Activated naive CD8-positive, alpha-beta T cell treated with anti-CD3 and anti-CD28 coated beads, Interleukin-2, amount 50 U/mL, for 24 hours (primary cell): ENCODE results near the gene SEPTIN10.
"Not testable (repeated sequence)": the region's sequence is repeated elsewhere in the genome, so short reads cannot be mapped to it uniquely, and the experiment has no call there.

Source experiments
- ATAC-seq: fragments of 150-1000 bp; cut with Tn5 transposase; one replicate; pipeline ENCODE4 v1.10.0; 2021
- DNase-seq: peaks from one replicate; pipeline ENCODE4 v3.0.0; 2021
- H3K27ac Mint-ChIP-seq: one replicate; pipeline ENCODE4 v1.8.0; 2021; ENCODE audit warnings: mild to moderate bottlenecking, mixed read lengths
- H3K27me3 Mint-ChIP-seq: one replicate; pipeline ENCODE4 v1.8.0; 2021; ENCODE audit warnings: mixed read lengths
- H3K36me3 Mint-ChIP-seq: one replicate; pipeline ENCODE4 v1.8.0; 2021; ENCODE audit warnings: low read depth, mixed read lengths
- H3K4me1 Mint-ChIP-seq: one replicate; pipeline ENCODE4 v1.8.0; 2021; ENCODE audit warnings: mixed read lengths
- H3K4me3 Mint-ChIP-seq: one replicate; pipeline ENCODE4 v1.8.0; 2021; ENCODE audit warnings: mild to moderate bottlenecking, moderate library complexity, mixed read lengths
- H3K9me3 Mint-ChIP-seq: one replicate; pipeline ENCODE4 v1.8.0; 2021; ENCODE audit warnings: mixed read lengths

SEPTIN10 gene

GRCh38 chr2:109640000-109640399 is 26.2 kb upstream of the SEPTIN10 start:
- H3K9me3 Mint-ChIP-seq, H3K4me1 Mint-ChIP-seq, H3K36me3 Mint-ChIP-seq, H3K27me3 Mint-ChIP-seq, ATAC-seq, H3K27ac Mint-ChIP-seq, H3K4me3 Mint-ChIP-seq, DNase-seq: not testable (repeated sequence)

- no peak for ATAC-seq
- no peak overlapping the region for H3K27ac Mint-ChIP-seq
- peaks cover 2% of the 10 kb centered on the region for H3K4me1 Mint-ChIP-seq
Measured at GRCh38 chr2:109638795-109639194, 25.0 kb upstream of the SEPTIN10 start.

GRCh38 chr2:109637749-109638570 is 24.2 kb upstream of the SEPTIN10 start:
- Mint-ChIP-seq H3K27ac (no peak overlapping the region), H3K9me3 (no peaks in the 10 kb centered on the region), H3K4me3 (no peak overlapping the region), H3K4me1 (peaks cover 2% of the 10 kb centered on the region), H3K27me3 (peaks cover 13% of the 10 kb centered on the region), H3K36me3 (no peaks in the 10 kb centered on the region)
- no peak for DNase-seq
- ATAC-seq = no peak

More at GRCh38 chr2:109638795-109639194, 25.0 kb upstream of the SEPTIN10 start:
- DNase-seq = no peak
- H3K27me3 Mint-ChIP-seq = peaks cover 13% of the 10 kb centered on the region
- no peaks in the 10 kb centered on the region for H3K9me3 Mint-ChIP-seq
- H3K4me3 Mint-ChIP-seq = no peak overlapping the region
- no peaks in the 10 kb centered on the region for H3K36me3 Mint-ChIP-seq

- ATAC-seq (no peak), DNase-seq (no peak)
- Mint-ChIP-seq H3K9me3 (no peaks in the 10 kb centered on the region), H3K4me3 (no peak overlapping the region), H3K27ac (no peak overlapping the region), H3K36me3 (no peaks in the 10 kb centered on the region), H3K27me3 (peaks cover 13% of the 10 kb centered on the region), H3K4me1 (peaks cover 2% of the 10 kb centered on the region)
Measured at GRCh38 chr2:109636317-109636716, 22.6 kb upstream of the SEPTIN10 start.

GRCh38 chr2:109635426-109636304 is 21.9 kb upstream of the SEPTIN10 start:
- no peak overlapping the region for H3K4me3 Mint-ChIP-seq
- no peak for ATAC-seq
- H3K4me1 Mint-ChIP-seq = peaks cover 2% of the 10 kb centered on the region
- H3K36me3 Mint-ChIP-seq = no peaks in the 10 kb centered on the region
- no peaks in the 10 kb centered on the region for H3K9me3 Mint-ChIP-seq
- H3K27me3 Mint-ChIP-seq = peaks cover 10% of the 10 kb centered on the region
- no peak for DNase-seq
- H3K27ac Mint-ChIP-seq = no peak overlapping the region

GRCh38 chr2:109633284-109633961 is 19.7 kb upstream of the SEPTIN10 start:
- H3K27me3 Mint-ChIP-seq = peaks cover 8% of the 10 kb centered on the region

GRCh38 chr2:109632158-109632789 is 18.5 kb upstream of the SEPTIN10 start:
- H3K36me3 Mint-ChIP-seq = no peaks in the 10 kb centered on the region
- ATAC-seq = no peak
- H3K4me1 Mint-ChIP-seq = no peaks in the 10 kb centered on the region
- H3K27me3 Mint-ChIP-seq = peaks cover 8% of the 10 kb centered on the region
- no peak for DNase-seq
- H3K4me3 Mint-ChIP-seq = no peak overlapping the region
- H3K27ac Mint-ChIP-seq = no peak overlapping the region
- H3K9me3 Mint-ChIP-seq = no peaks in the 10 kb centered on the region

More at GRCh38 chr2:109633284-109633961, 19.7 kb upstream of the SEPTIN10 start:
- Mint-ChIP-seq H3K9me3 (no peaks in the 10 kb centered on the region), H3K4me1 (peaks cover 2% of the 10 kb centered on the region), H3K36me3 (no peaks in the 10 kb centered on the region), H3K27ac (no peak overlapping the region), H3K4me3 (no peak overlapping the region)
- ATAC-seq (no peak), DNase-seq (no peak)

- H3K4me1 Mint-ChIP-seq = no peaks in the 10 kb centered on the region
- DNase-seq (no peak), ATAC-seq (no peak)
- H3K27ac Mint-ChIP-seq = no peak overlapping the region
- H3K4me3 Mint-ChIP-seq = no peak overlapping the region
- no peaks in the 10 kb centered on the region for H3K36me3 Mint-ChIP-seq
- H3K9me3 Mint-ChIP-seq = no peaks in the 10 kb centered on the region
- H3K27me3 Mint-ChIP-seq = peaks cover 10% of the 10 kb centered on the region
Measured at GRCh38 chr2:109631741-109632140, 18.0 kb upstream of the SEPTIN10 start.

- peaks cover 12% of the 10 kb centered on the region for H3K27me3 Mint-ChIP-seq
- no peaks in the 10 kb centered on the region for H3K36me3 Mint-ChIP-seq
Measured at GRCh38 chr2:109630441-109631430, 17.0 kb upstream of the SEPTIN10 start.

GRCh38 chr2:109629867-109630266 is 16.1 kb upstream of the SEPTIN10 start:
- no peak overlapping the region for H3K4me3 Mint-ChIP-seq

More at GRCh38 chr2:109630441-109631430, 17.0 kb upstream of the SEPTIN10 start:
- DNase-seq (no peak), ATAC-seq (no peak)
- Mint-ChIP-seq H3K4me3 (no peak overlapping the region), H3K27ac (no peak overlapping the region), H3K4me1 (no peaks in the 10 kb centered on the region), H3K9me3 (no peaks in the 10 kb centered on the region)

GRCh38 chr2:109628321-109628720 is 14.6 kb upstream of the SEPTIN10 start:
- ATAC-seq, H3K27ac Mint-ChIP-seq, H3K9me3 Mint-ChIP-seq, H3K4me3 Mint-ChIP-seq, H3K36me3 Mint-ChIP-seq, DNase-seq, H3K4me1 Mint-ChIP-seq: not testable (repeated sequence)
- H3K27me3 Mint-ChIP-seq = peaks cover 15% of the 10 kb centered on the region

More at GRCh38 chr2:109629867-109630266, 16.1 kb upstream of the SEPTIN10 start:
- no peaks in the 10 kb centered on the region for H3K4me1 Mint-ChIP-seq
- DNase-seq (no peak), ATAC-seq (no peak)
- H3K27me3 Mint-ChIP-seq = peaks cover 14% of the 10 kb centered on the region
- H3K27ac Mint-ChIP-seq = no peak overlapping the region
- H3K36me3 Mint-ChIP-seq = no peaks in the 10 kb centered on the region
- no peaks in the 10 kb centered on the region for H3K9me3 Mint-ChIP-seq

- H3K27ac Mint-ChIP-seq = no peak overlapping the region
- H3K9me3 Mint-ChIP-seq = no peaks in the 10 kb centered on the region
- ATAC-seq = peak; percentile 4
- DNase-seq = no peak
- no peaks in the 10 kb centered on the region for H3K36me3 Mint-ChIP-seq
- peaks cover 27% of the 10 kb centered on the region for H3K27me3 Mint-ChIP-seq
- no peaks in the 10 kb centered on the region for H3K4me1 Mint-ChIP-seq
- H3K4me3 Mint-ChIP-seq = no peak overlapping the region
Measured at GRCh38 chr2:109624339-109624738, 10.6 kb upstream of the SEPTIN10 start.

- no peak overlapping the region for H3K27ac Mint-ChIP-seq
- no peaks in the 10 kb centered on the region for H3K9me3 Mint-ChIP-seq
- ATAC-seq (no peak), DNase-seq (no peak)
- peaks cover 31% of the 10 kb centered on the region for H3K27me3 Mint-ChIP-seq
- H3K36me3 Mint-ChIP-seq = no peaks in the 10 kb centered on the region
- no peak overlapping the region for H3K4me3 Mint-ChIP-seq
- no peaks in the 10 kb centered on the region for H3K4me1 Mint-ChIP-seq
Measured at GRCh38 chr2:109623923-109624322, 10.2 kb upstream of the SEPTIN10 start.
